SH-SY5Y (cell line): ENCODE measurements around the gene INSR.

Experiments used
- GATA2 ChIP-seq: IDR thresholded peaks from 2 replicates; pipeline ENCODE4 v1.6.1; 2011; ENCODE audit warnings: mild to moderate bottlenecking, low read depth, low read length
- GATA3 ChIP-seq: IDR thresholded peaks from 2 replicates; pipeline ENCODE4 v1.6.1; 2011; ENCODE audit warnings: low read depth, mild to moderate bottlenecking, low read length, moderate library complexity

- TF ChIP-seq GATA2: no peak
- no peak for TF ChIP-seq GATA3
These were observed 181.0 kb downstream of the INSR start for GRCh38 chr19:7113233-7113632.
